DND-41 (cell line): ENCODE data around the gene MAD2L2.

Experiments used
- ATAC-seq: fragments of 200-7000 bp; cut with Tn5 transposase; 3 replicates; pipeline ENCODE4 v1.9.1; 2021; ENCODE audit warnings: low read depth; ENCODE audit not compliant: insufficient read depth
- DNase-seq: peaks from one replicate; pipeline ENCODE4 v3.0.0-alpha.2; 2020
- H2AFZ ChIP-seq: 2 replicates; pipeline ENCODE4 v1.6.0; 2012; ENCODE audit warnings: low read depth, low read length
- H3K27ac ChIP-seq: 2 replicates; pipeline ENCODE4 v1.5.1; 2012; ENCODE audit warnings: low read length, inconsistent platforms
- H3K27me3 ChIP-seq: fragments of 200-600 bp; sonication (generic); 2 replicates; pipeline ENCODE4 v1.6.0; 2012; ENCODE audit warnings: low read length, mild to moderate bottlenecking, inconsistent platforms; ENCODE audit not compliant: insufficient read depth, poor library complexity
- H3K36me3 ChIP-seq: 2 replicates; pipeline ENCODE4 v1.5.1; 2012; ENCODE audit warnings: low read length, inconsistent platforms; ENCODE audit not compliant: insufficient read depth
- H3K4me1 ChIP-seq: 2 replicates; pipeline ENCODE4 v1.5.1; 2012; ENCODE audit warnings: mild to moderate bottlenecking, low read length; ENCODE audit not compliant: insufficient read depth
- H3K4me2 ChIP-seq: 2 replicates; pipeline ENCODE4 v1.6.0; 2012; ENCODE audit warnings: mild to moderate bottlenecking, moderate library complexity, low read length, inconsistent platforms; ENCODE audit not compliant: insufficient read depth
- H3K4me3 ChIP-seq, 2 experiments: fragments of 200-600 bp in 1 of 2; shearing (Covaris generic) in 1 of 2; 2 replicates each; pipeline ENCODE4 v1.5.1; 2012 to 2016; ENCODE audit warnings: inconsistent platforms in 2 of 2, low read length in 2 of 2, mild to moderate bottlenecking in 2 of 2, low read depth in 1 of 2, moderate library complexity in 1 of 2
- H3K79me2 ChIP-seq: 2 replicates; pipeline ENCODE4 v1.6.0; 2012; ENCODE audit warnings: low read length, inconsistent platforms; ENCODE audit not compliant: insufficient read depth
- H3K9ac ChIP-seq: 2 replicates; pipeline ENCODE4 v1.6.0; 2012; ENCODE audit warnings: low read depth, mild to moderate bottlenecking, inconsistent platforms, low read length, moderate library complexity
- H3K9me3 ChIP-seq: 2 replicates; pipeline ENCODE4 v1.5.1; 2012; ENCODE audit warnings: low read length, moderate library complexity, mild to moderate bottlenecking, inconsistent platforms; ENCODE audit not compliant: insufficient read depth, severe bottlenecking
- H4K20me1 ChIP-seq: 2 replicates; pipeline ENCODE4 v1.6.0; 2012; ENCODE audit warnings: low read length; ENCODE audit not compliant: insufficient read depth
- CTCF ChIP-seq: IDR thresholded peaks from 2 replicates; pipeline ENCODE4 v1.5.1; 2012; ENCODE audit warnings: borderline replicate concordance, low read length, moderate library complexity, mild to moderate bottlenecking; ENCODE audit not compliant: poor library complexity, severe bottlenecking; ENCODE audit errors: extremely low read depth
- EZH2 ChIP-seq: IDR thresholded peaks from 3 replicates; pipeline ENCODE4 v1.6.1; 2012; ENCODE audit warnings: borderline replicate concordance, low read depth, mild to moderate bottlenecking, moderate library complexity, low read length, inconsistent platforms; ENCODE audit not compliant: severe bottlenecking

Gene MAD2L2

GRCh38 chr1:11678442-11678841 is 2.5 kb downstream of the MAD2L2 start:
- Histone ChIP-seq H3K27me3 (no peaks in the 10 kb centered on the region), H4K20me1 (peaks cover 33% of the 10 kb centered on the region), H3K9ac (no peak overlapping the region), H3K79me2 (peaks cover 27% of the 10 kb centered on the region), H3K4me2 (peak overlapping the region; percentile 31; the same call in 1 of the 2 replicates), H3K9me3 (no peaks in the 10 kb centered on the region), H2AFZ (no peak overlapping the region), H3K36me3 (peaks cover 58% of the 10 kb centered on the region), H3K27ac (no peak overlapping the region), H3K4me3 (no peak overlapping the region; a peak in 1 of 4 replicates), H3K4me1 (peaks cover 40% of the 10 kb centered on the region)
- no peak for ATAC-seq
- TF ChIP-seq CTCF (no peak), EZH2 (no peak)
- DNase-seq: no peak

DNA sequence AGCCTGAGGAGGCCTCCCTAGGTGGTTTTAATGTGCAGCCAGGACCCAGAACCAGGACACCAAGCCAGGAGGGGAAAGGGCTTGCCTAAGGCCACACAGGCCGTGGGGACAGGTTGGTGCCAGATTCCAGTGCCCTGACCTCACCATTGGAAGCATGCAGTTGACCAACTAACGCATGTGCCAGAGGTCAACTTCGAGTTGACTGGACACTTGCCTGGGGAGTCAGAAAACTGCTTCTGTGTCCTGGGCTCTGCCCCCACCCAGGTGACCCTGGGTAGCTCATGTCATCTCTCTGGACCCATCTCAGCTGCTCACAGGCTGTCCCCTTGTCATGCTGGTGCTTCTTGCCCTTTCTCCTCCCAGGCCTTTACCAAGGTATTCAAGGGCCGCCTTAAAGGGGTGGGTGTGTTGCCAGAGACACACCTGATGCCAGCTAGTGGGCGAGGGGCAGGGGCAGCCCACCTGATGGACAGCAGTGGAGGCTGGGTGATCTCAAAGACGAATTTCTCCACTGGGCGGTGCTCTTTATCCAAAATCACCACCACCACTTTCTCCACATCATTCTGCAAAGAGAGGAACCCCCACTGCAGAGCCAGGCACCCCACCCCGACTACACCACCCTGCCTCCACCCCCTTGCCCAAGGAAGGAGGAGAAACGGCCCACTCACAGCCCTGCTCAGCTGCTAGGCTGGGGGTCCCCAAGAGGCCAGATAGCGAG is 4.4 kb downstream of the MAD2L2 start:
- no peak for ATAC-seq
- no peak for TF ChIP-seq EZH2
- no peak for TF ChIP-seq CTCF
- DNase-seq: no peak
- H3K4me2 ChIP-seq: no peak overlapping the region
- H3K9me3 ChIP-seq: no peaks in the 10 kb centered on the region
- H3K4me3 ChIP-seq: no peak overlapping the region
- peaks cover 49% of the 10 kb centered on the region for H4K20me1 ChIP-seq
- H3K36me3 ChIP-seq: peaks cover 75% of the 10 kb centered on the region
- peaks cover 24% of the 10 kb centered on the region for H3K4me1 ChIP-seq
- H3K27me3 ChIP-seq: no peaks in the 10 kb centered on the region
- H2AFZ ChIP-seq: no peak overlapping the region
- no peak overlapping the region for H3K27ac ChIP-seq
- peaks cover 27% of the 10 kb centered on the region for H3K79me2 ChIP-seq
- H3K9ac ChIP-seq: no peak overlapping the region

- H3K27me3 ChIP-seq: no peaks in the 10 kb centered on the region
- H2AFZ ChIP-seq: no peak overlapping the region
- H3K79me2 ChIP-seq: peaks cover 22% of the 10 kb centered on the region
- peaks cover 48% of the 10 kb centered on the region for H4K20me1 ChIP-seq
- H3K4me2 ChIP-seq: no peak overlapping the region
- H3K9ac ChIP-seq: no peak overlapping the region
- peaks cover 19% of the 10 kb centered on the region for H3K4me1 ChIP-seq
- ATAC-seq: no peak
- no peaks in the 10 kb centered on the region for H3K9me3 ChIP-seq
- H3K27ac ChIP-seq: no peak overlapping the region
- DNase-seq: no peak
- no peak overlapping the region for H3K4me3 ChIP-seq
- TF ChIP-seq CTCF (no peak), EZH2 (no peak)
- peaks cover 77% of the 10 kb centered on the region for H3K36me3 ChIP-seq
Observed at GRCh38 chr1:11675325-11675724, 5.6 kb downstream of the MAD2L2 start.
